DOHH2 (cell line): ENCODE measurements around the gene ALG9.

ENCODE experiments used
- H3F3A ChIP-seq: fragments of 200-600 bp; sonication (generic), shearing (Covaris generic); 2 replicates; pipeline ENCODE4 v1.6.0; 2016; ENCODE audit warnings: antibody characterized with exemption, mild to moderate bottlenecking; ENCODE audit not compliant: control insufficient read depth, insufficient read depth
- H3K27ac ChIP-seq: fragments of 200-600 bp; sonication (generic); 2 replicates; pipeline ENCODE4 v1.5.1; 2014; ENCODE audit warnings: low read depth, mild to moderate bottlenecking, low read length, moderate library complexity
- H3K27me3 ChIP-seq: fragments of 200-600 bp; sonication (generic); 2 replicates; pipeline ENCODE4 v1.6.1; 2014; ENCODE audit warnings: mild to moderate bottlenecking, low read length, mixed read lengths; ENCODE audit not compliant: control insufficient read depth
- H3K36me3 ChIP-seq: fragments of 200-600 bp; sonication (generic); 2 replicates; pipeline ENCODE4 v1.6.1; 2014; ENCODE audit warnings: mild to moderate bottlenecking, low read length, moderate library complexity, mixed read lengths; ENCODE audit not compliant: control insufficient read depth
- H3K4me1 ChIP-seq: fragments of 200-600 bp; sonication (generic); 2 replicates; pipeline ENCODE4 v1.6.1; 2014; ENCODE audit warnings: mild to moderate bottlenecking, low read length, mixed read lengths; ENCODE audit not compliant: control insufficient read depth
- H3K4me2 ChIP-seq: fragments of 200-600 bp; sonication (generic); 2 replicates; pipeline ENCODE4 v1.6.0; 2014; ENCODE audit warnings: mild to moderate bottlenecking, low read length, moderate library complexity
- H3K4me3 ChIP-seq: fragments of 200-600 bp; sonication (generic); 2 replicates; pipeline ENCODE4 v1.5.1; 2014; ENCODE audit warnings: mild to moderate bottlenecking, low read length, mixed read lengths
- H3K79me2 ChIP-seq: fragments of 200-600 bp; sonication (generic); 2 replicates; pipeline ENCODE4 v1.6.1; 2014; ENCODE audit warnings: mild to moderate bottlenecking, low read length, mixed read lengths; ENCODE audit not compliant: control insufficient read depth
- H3K9me2 ChIP-seq: fragments of 200-600 bp; sonication (generic); replicated peaks from 2 replicates; pipeline ENCODE4 v1.6.1; 2014; ENCODE audit warnings: mild to moderate bottlenecking, low read length, mixed read lengths; ENCODE audit not compliant: control insufficient read depth
- H3K9me3 ChIP-seq: fragments of 200-600 bp; sonication (generic); 2 replicates; pipeline ENCODE4 v1.6.1; 2014; ENCODE audit warnings: antibody characterized with exemption, low read length, mixed read lengths; ENCODE audit not compliant: control insufficient read depth, insufficient read depth
- H4K20me1 ChIP-seq: fragments of 200-600 bp; sonication (generic); 2 replicates; pipeline ENCODE4 v1.6.0; 2014; ENCODE audit warnings: low read depth, mild to moderate bottlenecking, antibody characterized with exemption, low read length, moderate library complexity; ENCODE audit not compliant: control insufficient read depth, insufficient read depth
- CTCF ChIP-seq: fragments of 200-600 bp; sonication (generic); IDR thresholded peaks from one replicate; pipeline ENCODE4 v1.5.1; 2014; ENCODE audit warnings: antibody characterized with exemption, mild to moderate bottlenecking, low read depth, low read length; ENCODE audit not compliant: poor library complexity, severe bottlenecking
- EZH2phosphoT487 ChIP-seq: fragments of 200-600 bp; sonication (generic); IDR thresholded peaks from 2 replicates; pipeline ENCODE4 v1.6.1; 2017; ENCODE audit warnings: borderline replicate concordance, mild to moderate bottlenecking, antibody characterized with exemption, low read length, moderate library complexity, mixed read lengths

Gene ALG9

GRCh38 chr11:111837366-111837891 lies 34.0 kb downstream of the ALG9 start:
- H3K27ac ChIP-seq = no peak overlapping the region
- no peak overlapping the region for H3K4me2 ChIP-seq
- no peaks in the 10 kb centered on the region for H3K27me3 ChIP-seq
- no peaks in the 10 kb centered on the region for H3K9me3 ChIP-seq
- H3K4me1 ChIP-seq = no peaks in the 10 kb centered on the region
- H4K20me1 ChIP-seq = no peaks in the 10 kb centered on the region
- peaks cover 68% of the 10 kb centered on the region for H3K36me3 ChIP-seq
- H3F3A ChIP-seq = no peaks in the 10 kb centered on the region
- H3K79me2 ChIP-seq = no peaks in the 10 kb centered on the region
- H3K4me3 ChIP-seq = no peak overlapping the region
- H3K9me2 ChIP-seq = no peaks in the 10 kb centered on the region
- TF ChIP-seq CTCF = no peak
- TF ChIP-seq EZH2phosphoT487 = no peak

- Histone ChIP-seq H4K20me1 (no peaks in the 10 kb centered on the region), H3K79me2 (no peaks in the 10 kb centered on the region), H3K27ac (no peak overlapping the region), H3K36me3 (peaks cover 71% of the 10 kb centered on the region), H3K9me2 (no peaks in the 10 kb centered on the region), H3F3A (no peaks in the 10 kb centered on the region), H3K4me3 (no peak overlapping the region), H3K9me3 (no peaks in the 10 kb centered on the region), H3K27me3 (no peaks in the 10 kb centered on the region), H3K4me2 (no peak overlapping the region), H3K4me1 (no peaks in the 10 kb centered on the region)
- no peak for TF ChIP-seq CTCF
- TF ChIP-seq EZH2phosphoT487 = no peak
These were observed 34.7 kb downstream of the ALG9 start for GRCh38 chr11:111836721-111837120.

GRCh38 chr11:111836162-111836561 lies 35.2 kb downstream of the ALG9 start:
- no peaks in the 10 kb centered on the region for H4K20me1 ChIP-seq
- no peak overlapping the region for H3K4me2 ChIP-seq
- no peak overlapping the region for H3K27ac ChIP-seq
- H3K79me2 ChIP-seq = no peaks in the 10 kb centered on the region
- no peaks in the 10 kb centered on the region for H3K27me3 ChIP-seq
- no peaks in the 10 kb centered on the region for H3K9me2 ChIP-seq
- H3K36me3 ChIP-seq = peaks cover 74% of the 10 kb centered on the region
- no peaks in the 10 kb centered on the region for H3K4me1 ChIP-seq
- H3F3A ChIP-seq = no peaks in the 10 kb centered on the region
- TF ChIP-seq EZH2phosphoT487 = no peak
- TF ChIP-seq CTCF = no peak
- H3K9me3 ChIP-seq = no peaks in the 10 kb centered on the region
- no peak overlapping the region for H3K4me3 ChIP-seq
